ENCODE measurements around the gene LRRIQ3.

GRCh38 chr1:74145086-74145485, 52.9 kb downstream of the LRRIQ3 start:
- TF ChIP-seq CTCF (IDR thresholded peaks at IDR 0.05), result no peak
- TF ChIP-seq POLR2A (IDR thresholded peaks at IDR 0.05), result no peak
